Nephron (organoid): Measurements from ENCODE around the gene NMU.

Experiments
- H3K27ac Mint-ChIP-seq, 3 experiments: 2 replicates each; pipeline ENCODE4 v1.8.0; 2020; ENCODE audit warnings: mixed read lengths in 3 of 3, mild to moderate bottlenecking in 2 of 3, moderate library complexity in 1 of 3
- H3K27me3 Mint-ChIP-seq: 2 replicates; pipeline ENCODE4 v1.8.0; 2021; ENCODE audit warnings: low read depth, mild to moderate bottlenecking, moderate library complexity, mixed read lengths
- H3K36me3 Mint-ChIP-seq: 2 replicates; pipeline ENCODE4 v1.8.0; 2020; ENCODE audit warnings: low read depth, mixed read lengths
- H3K4me1 Mint-ChIP-seq: 2 replicates; pipeline ENCODE4 v1.8.0; 2020; ENCODE audit warnings: mixed read lengths
- H3K4me3 Mint-ChIP-seq, 3 experiments: 2 replicates each; pipeline ENCODE4 v1.8.0; 2020; ENCODE audit warnings: mild to moderate bottlenecking in 3 of 3, mixed read lengths in 3 of 3, moderate library complexity in 2 of 3
- H3K9me3 Mint-ChIP-seq: 2 replicates; pipeline ENCODE4 v1.8.0; 2020; ENCODE audit warnings: mixed read lengths
- TF ChIP-seq, protein P1 (sequence below), 3 experiments: fragments of 200-600 bp; sonication (generic); IDR thresholded peaks; one replicate each; pipeline ENCODE4 v1.5.0; 2021; ENCODE audit warnings: antibody characterized with exemption in 3 of 3; ENCODE audit not compliant: unreplicated experiment in 3 of 3

The NMU gene

DNA sequence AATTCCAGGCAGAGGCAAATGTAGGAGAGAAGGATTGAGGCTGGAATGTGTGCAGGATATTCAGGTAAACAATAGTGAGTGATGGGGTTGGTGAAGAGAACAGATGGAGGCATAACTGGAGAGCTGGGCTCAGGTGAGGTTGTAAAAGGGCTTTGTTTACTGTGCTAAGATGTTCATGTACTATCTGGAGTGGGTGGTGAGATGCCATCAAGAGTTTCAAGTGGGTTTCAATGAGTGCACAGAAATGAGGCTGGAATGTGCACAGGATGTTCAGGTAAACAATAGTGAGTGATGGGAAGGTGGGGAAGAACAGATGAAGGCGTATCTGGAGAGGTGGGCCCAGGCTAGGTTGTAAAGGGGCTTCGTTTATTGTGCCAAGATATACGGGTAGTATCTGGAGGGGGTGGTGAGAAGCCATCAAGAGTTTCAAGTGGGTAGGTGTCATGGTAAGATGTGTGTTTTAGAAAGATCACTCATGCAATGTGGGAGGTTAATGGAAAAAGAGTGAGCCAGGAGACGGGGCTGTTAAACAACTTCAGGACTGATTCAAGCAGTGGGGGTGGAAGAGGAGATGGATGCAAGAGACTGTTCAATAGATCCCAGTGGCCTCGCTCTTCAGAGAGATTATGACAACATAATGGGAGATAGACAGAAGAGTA is 25.4 kb upstream of the NMU start:
- Mint-ChIP-seq H3K27me3 (peaks cover 3% of the 10 kb centered on the region), H3K9me3 (no peaks in the 10 kb centered on the region), H3K4me1 (no peaks in the 10 kb centered on the region), H3K36me3 (no peaks in the 10 kb centered on the region), H3K27ac (no peak overlapping the region), H3K4me3 (no peak overlapping the region)
- TF ChIP-seq, protein P1, sequence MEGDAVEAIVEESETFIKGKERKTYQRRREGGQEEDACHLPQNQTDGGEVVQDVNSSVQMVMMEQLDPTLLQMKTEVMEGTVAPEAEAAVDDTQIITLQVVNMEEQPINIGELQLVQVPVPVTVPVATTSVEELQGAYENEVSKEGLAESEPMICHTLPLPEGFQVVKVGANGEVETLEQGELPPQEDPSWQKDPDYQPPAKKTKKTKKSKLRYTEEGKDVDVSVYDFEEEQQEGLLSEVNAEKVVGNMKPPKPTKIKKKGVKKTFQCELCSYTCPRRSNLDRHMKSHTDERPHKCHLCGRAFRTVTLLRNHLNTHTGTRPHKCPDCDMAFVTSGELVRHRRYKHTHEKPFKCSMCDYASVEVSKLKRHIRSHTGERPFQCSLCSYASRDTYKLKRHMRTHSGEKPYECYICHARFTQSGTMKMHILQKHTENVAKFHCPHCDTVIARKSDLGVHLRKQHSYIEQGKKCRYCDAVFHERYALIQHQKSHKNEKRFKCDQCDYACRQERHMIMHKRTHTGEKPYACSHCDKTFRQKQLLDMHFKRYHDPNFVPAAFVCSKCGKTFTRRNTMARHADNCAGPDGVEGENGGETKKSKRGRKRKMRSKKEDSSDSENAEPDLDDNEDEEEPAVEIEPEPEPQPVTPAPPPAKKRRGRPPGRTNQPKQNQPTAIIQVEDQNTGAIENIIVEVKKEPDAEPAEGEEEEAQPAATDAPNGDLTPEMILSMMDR (IDR thresholded peaks at IDR 0.05; ENCODE audit: unreplicated experiment in 3 of 3) = no peak

DNA sequence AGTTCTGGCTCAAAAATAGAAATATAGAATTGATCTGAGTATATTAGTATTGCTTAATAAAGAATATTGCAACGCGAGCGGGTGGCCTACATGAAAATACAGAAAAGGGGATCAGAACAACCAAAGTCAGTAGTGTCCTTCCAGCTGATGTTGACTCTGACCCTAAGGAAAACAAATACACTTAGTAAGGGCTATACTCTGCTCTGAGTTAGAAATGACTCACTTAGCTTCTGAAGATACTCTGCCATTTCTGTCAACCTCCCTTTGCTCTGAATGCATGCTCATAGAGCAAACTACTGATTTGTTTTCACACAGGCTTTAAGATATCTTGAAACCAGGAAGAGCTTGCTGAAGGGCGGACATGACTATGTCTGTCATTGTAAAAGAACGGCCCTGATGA is 22.6 kb upstream of the NMU start:
- no peaks in the 10 kb centered on the region for H3K4me1 Mint-ChIP-seq
- no peak overlapping the region for H3K4me3 Mint-ChIP-seq

DNA sequence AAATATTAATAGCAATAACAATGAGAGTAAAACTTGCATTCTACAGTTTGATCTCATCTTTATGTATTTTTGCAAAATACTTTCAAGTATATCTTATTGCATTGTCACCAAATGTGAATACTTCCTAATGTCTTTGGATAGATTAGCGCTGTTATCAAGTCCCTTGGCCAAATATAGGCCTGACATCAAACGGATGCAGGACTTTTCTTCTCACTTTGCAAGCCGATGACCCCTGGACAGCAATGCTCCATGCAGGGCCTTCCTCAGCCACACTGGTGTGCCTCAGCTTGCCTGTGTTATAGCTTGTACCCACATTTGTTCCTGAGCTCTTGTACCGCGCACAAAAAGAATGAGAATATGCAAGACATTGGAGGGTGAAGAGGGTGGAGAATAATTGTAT is 18.0 kb upstream of the NMU start:
- H3K36me3 Mint-ChIP-seq = no peaks in the 10 kb centered on the region

More for the DNA sequence above, 22.6 kb upstream of the NMU start:
- Mint-ChIP-seq H3K27me3 (peaks cover 3% of the 10 kb centered on the region), H3K36me3 (no peaks in the 10 kb centered on the region), H3K9me3 (no peaks in the 10 kb centered on the region), H3K27ac (no peak overlapping the region)
- TF ChIP-seq, protein P1 (IDR thresholded peaks at IDR 0.05; ENCODE audit: unreplicated experiment in 3 of 3) = no peak

DNA sequence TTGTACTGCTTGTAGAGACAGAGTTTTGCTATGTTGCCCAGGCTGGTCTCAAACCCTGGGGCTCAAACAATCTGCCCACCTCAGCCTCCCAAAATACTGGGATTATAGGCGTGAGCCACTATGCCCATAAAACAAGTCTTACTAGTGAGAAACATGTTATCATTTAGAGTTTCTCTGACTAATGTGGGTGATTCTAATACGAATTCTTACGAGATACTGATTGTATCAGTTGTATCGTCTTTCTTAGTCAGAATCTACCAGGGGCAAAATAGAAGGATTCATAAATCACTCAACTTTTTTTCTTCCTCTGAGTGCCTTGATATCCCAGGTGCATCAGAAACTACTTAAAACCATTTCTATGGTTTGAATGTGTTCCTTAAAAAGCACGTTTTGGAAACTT is 14.4 kb upstream of the NMU start:
- Mint-ChIP-seq H3K27me3 (no peaks in the 10 kb centered on the region), H3K27ac (no peak overlapping the region), H3K9me3 (peaks cover 4% of the 10 kb centered on the region), H3K36me3 (no peaks in the 10 kb centered on the region), H3K4me1 (no peaks in the 10 kb centered on the region), H3K4me3 (no peak overlapping the region)
- TF ChIP-seq, protein P1 (IDR thresholded peaks at IDR 0.05; ENCODE audit: unreplicated experiment in 3 of 3) = no peak

More for the DNA sequence above, 18.0 kb upstream of the NMU start:
- H3K4me3 Mint-ChIP-seq = no peak overlapping the region
- TF ChIP-seq, protein P1 (IDR thresholded peaks at IDR 0.05; ENCODE audit: unreplicated experiment in 3 of 3) = no peak
- peaks cover 4% of the 10 kb centered on the region for H3K9me3 Mint-ChIP-seq
- H3K4me1 Mint-ChIP-seq = no peaks in the 10 kb centered on the region
- no peaks in the 10 kb centered on the region for H3K27me3 Mint-ChIP-seq
- H3K27ac Mint-ChIP-seq = no peak overlapping the region

DNA sequence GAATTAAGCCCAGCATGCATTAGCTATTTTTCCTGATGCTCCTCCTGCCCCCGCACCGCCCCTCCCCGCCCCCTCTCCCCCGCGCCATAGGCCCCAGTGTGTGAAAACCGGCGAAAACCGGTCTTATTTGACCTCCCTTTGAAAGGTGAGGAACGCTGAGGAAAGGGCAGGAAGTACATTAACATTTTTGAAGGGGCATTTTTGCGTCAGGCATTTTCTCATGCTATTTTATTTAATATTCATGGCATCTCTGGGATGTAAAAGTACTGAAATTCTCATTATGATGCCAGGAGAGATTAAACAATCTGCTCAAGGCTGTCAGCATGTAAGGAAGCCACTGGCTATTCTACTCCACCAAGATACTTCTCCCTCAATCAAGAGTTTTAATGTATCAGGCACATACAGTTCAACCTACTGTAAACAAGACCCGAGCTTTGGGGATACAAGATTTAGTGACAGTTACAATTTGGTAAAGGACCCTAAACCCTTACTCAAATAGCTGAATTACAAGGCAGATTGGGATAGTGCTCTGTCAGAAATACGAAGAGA is 1.2 kb upstream of the NMU start:
- TF ChIP-seq, protein P1 (IDR thresholded peaks at IDR 0.05; ENCODE audit: unreplicated experiment in 3 of 3) = no peak
- Mint-ChIP-seq H3K4me3 (peak overlapping the region in 2 of 3 experiments; percentile 0 to 30), H3K4me1 (peaks cover 20% of the 10 kb centered on the region), H3K27ac (peak overlapping the region in 1 of 3 experiments; percentile 77), H3K9me3 (no peaks in the 10 kb centered on the region), H3K27me3 (peaks cover 46% of the 10 kb centered on the region), H3K36me3 (no peaks in the 10 kb centered on the region)

DNA sequence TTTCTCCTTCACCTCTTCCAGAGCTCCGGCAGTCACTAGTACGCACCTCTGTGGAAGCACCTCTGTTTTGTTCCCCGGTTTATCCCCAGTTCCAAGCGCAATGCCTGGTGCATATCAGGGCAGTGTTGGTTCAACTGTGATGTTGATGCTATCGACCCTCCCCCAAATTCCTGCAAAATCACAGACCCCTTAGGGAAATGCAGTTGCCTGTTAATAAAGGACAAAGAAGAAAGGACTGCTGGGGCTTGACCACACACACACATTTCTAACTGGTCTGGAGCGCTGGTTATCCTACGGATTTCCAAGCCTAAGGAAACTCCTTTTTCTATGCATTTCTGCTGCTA is 530 bp upstream of the NMU start:
- peaks cover 46% of the 10 kb centered on the region for H3K27me3 Mint-ChIP-seq
- H3K4me3 Mint-ChIP-seq = peak overlapping the region; percentile 83 to 93 (median 86)
- TF ChIP-seq, protein P1 (IDR thresholded peaks at IDR 0.05; ENCODE audit: unreplicated experiment in 3 of 3) = no peak
- peaks cover 20% of the 10 kb centered on the region for H3K4me1 Mint-ChIP-seq
- H3K9me3 Mint-ChIP-seq = peaks cover 2% of the 10 kb centered on the region
- peak overlapping the region in 1 of 3 experiments; percentile 34 for H3K27ac Mint-ChIP-seq
- H3K36me3 Mint-ChIP-seq = no peaks in the 10 kb centered on the region
